B cell (primary cell): ENCODE measurements around the gene SMG9. TPM values are rescaled to one million over a fixed set of nuclear protein-coding genes. Genes with fewer than 3 reads are reported as not detected.
A peak's percentile ranks its signal among the peaks of the same experiment; 100 is the strongest.

Experiments used
- ATAC-seq: fragments of 200-7000 bp; cut with Tn5 transposase; one replicate; pipeline ENCODE4 v1.10.0; 2021; ENCODE audit warnings: low read depth, mild to moderate bottlenecking, moderate number of reproducible peaks, moderate library complexity
- CTCF ChIA-PET: fragments of 350-600 bp; sonication (Branson Sonifier 250); formaldehyde crosslinking; loops from one replicate; lab custom pipeline; 2021; ENCODE audit warnings: antibody characterized with exemption, inconsistent platforms; lab: Charles Lee
- POLR2A ChIA-PET: fragments of 350-600 bp; sonication (Branson Sonifier 250); formaldehyde crosslinking; loops from one replicate; lab custom pipeline; 2021; ENCODE audit warnings: antibody characterized with exemption; lab: Charles Lee
- DNase-seq: peaks from one replicate; pipeline ENCODE4 v3.0.0; 2013
- H2AFZ ChIP-seq: 2 replicates; pipeline ENCODE4 v1.6.1; 2012; ENCODE audit warnings: mild to moderate bottlenecking, low read depth, low read length; ENCODE audit not compliant: insufficient read depth, poor library complexity, severe bottlenecking
- H3K27ac ChIP-seq, 2 donors: 1 replicate in 1 of 2; 2 replicates in 1 of 2; pipeline ENCODE4 v1.5.1; 2012 to 2013; ENCODE audit warnings: low read length in 2 of 2, mild to moderate bottlenecking in 2 of 2, moderate library complexity in 1 of 2
- H3K27me3 ChIP-seq, 4 experiments: fragments of 200-600 bp in 1 of 4; sonication (generic) in 1 of 4; replicated peaks in 1 of 4; 1 replicate in 2 of 4; 2 replicates in 2 of 4; pipeline versions ENCODE4 v1.6.1 to v1.7.0; 2013 to 2016; ENCODE audit warnings: low read length in 3 of 4, mild to moderate bottlenecking in 2 of 4, mixed read lengths in 1 of 4, moderate library complexity in 1 of 4; ENCODE audit not compliant: insufficient read depth in 4 of 4, control insufficient read depth in 3 of 4; ENCODE audit errors: control extremely low read depth in 1 of 4
- H3K36me3 ChIP-seq, 2 experiments: replicated peaks in 1 of 2; 1 replicate in 1 of 2; 2 replicates in 1 of 2; pipeline versions ENCODE4 v1.6.1 to v1.7.1; 2013; ENCODE audit warnings: low read length in 1 of 2; ENCODE audit not compliant: insufficient read depth in 2 of 2, control insufficient read depth in 1 of 2; ENCODE audit errors: control extremely low read depth in 1 of 2, extremely low read depth in 1 of 2
- H3K4me1 ChIP-seq, 2 donors: fragments of 200-600 bp in 1 of 2; sonication (generic) in 1 of 2; 1 replicate in 1 of 2; 2 replicates in 1 of 2; pipeline versions ENCODE4 v1.5.1 to v1.6.1; 2013 to 2017; ENCODE audit warnings: low read length in 2 of 2; ENCODE audit not compliant: control insufficient read depth in 2 of 2, insufficient read depth in 2 of 2
- H3K4me2 ChIP-seq: replicated peaks from 2 replicates; pipeline ENCODE3; 2012; ENCODE audit warnings: mild to moderate bottlenecking, low read depth, low read length; ENCODE audit not compliant: poor library complexity, severe bottlenecking
- H3K4me3 ChIP-seq, 5 experiments: fragments of 200-600 bp in 1 of 5; sonication (generic) in 1 of 5; 1 replicate in 3 of 5; 2 replicates in 2 of 5; pipeline versions ENCODE4 v1.5.1 to v1.7.0; 2011 to 2016; ENCODE audit warnings: low read length in 4 of 5, mild to moderate bottlenecking in 4 of 5, low read depth in 2 of 5, control low read depth in 1 of 5, moderate library complexity in 1 of 5; ENCODE audit not compliant: insufficient read depth in 1 of 5; ENCODE audit errors: control extremely low read depth in 1 of 5, extremely low read depth in 1 of 5
- H3K79me2 ChIP-seq: fragments of 200-600 bp; sonication (generic); one replicate; pipeline ENCODE4 v1.6.0; 2016; ENCODE audit warnings: low read length; ENCODE audit not compliant: control insufficient read depth, insufficient read depth
- H3K9ac ChIP-seq: fragments of 200-600 bp; sonication (generic); 2 replicates; pipeline ENCODE4 v1.6.1; 2017; ENCODE audit warnings: mild to moderate bottlenecking, low read length, moderate library complexity
- H3K9me3 ChIP-seq, 3 donors: one replicate each; pipeline versions ENCODE4 v1.6.1 to v1.7.1; 2013; ENCODE audit warnings: low read length in 2 of 3; ENCODE audit not compliant: control insufficient read depth in 2 of 3, insufficient read depth in 1 of 3; ENCODE audit errors: control extremely low read depth in 1 of 3
- H4K20me1 ChIP-seq: 2 replicates; pipeline ENCODE4 v1.6.0; 2012; ENCODE audit warnings: mild to moderate bottlenecking, low read length; ENCODE audit not compliant: insufficient read depth, control insufficient read depth, poor library complexity, severe bottlenecking
- H3K27ac Mint-ChIP-seq: one replicate; pipeline ENCODE4 v1.8.0; 2021; ENCODE audit warnings: mixed read lengths
- H3K27me3 Mint-ChIP-seq: one replicate; pipeline ENCODE4 v1.8.0; 2021; ENCODE audit warnings: mixed read lengths
- H3K4me1 Mint-ChIP-seq: one replicate; pipeline ENCODE4 v1.8.0; 2021; ENCODE audit warnings: mixed read lengths
- H3K4me3 Mint-ChIP-seq: one replicate; pipeline ENCODE4 v1.8.0; 2021; ENCODE audit warnings: mixed read lengths
- H3K9me3 Mint-ChIP-seq: one replicate; pipeline ENCODE4 v1.8.0; 2022; ENCODE audit warnings: mixed read lengths; ENCODE audit not compliant: insufficient read depth
- CTCF ChIP-seq: fragments of 200-600 bp; IDR thresholded peaks from one replicate; pipeline ENCODE4 v1.8.0; 2022; ENCODE audit warnings: antibody characterized with exemption, mild to moderate bottlenecking
- EZH2 ChIP-seq: IDR thresholded peaks from 2 replicates; pipeline ENCODE4 v1.6.1; 2012; ENCODE audit warnings: borderline replicate concordance, low read depth, mild to moderate bottlenecking, moderate library complexity, low read length; ENCODE audit not compliant: insufficient read depth, poor library complexity, severe bottlenecking
- WGBS: methylation state at CpG from one replicate; pipeline ENCODE4 v1.1.5; 2013; ENCODE audit warnings: missing lambda C conversion rate; ENCODE audit not compliant: insufficient coverage; 5-methylcytosine and 5-hydroxymethylcytosine counted together
- intact Hi-C: fragments of 100-400 bp; cut with micrococcal nuclease; formaldehyde crosslinking; loops from one replicate; pipeline ENCODE4 v1.10.0; 2022
- polyA plus RNA-seq: library from polyadenylated mRNA; depleted of rRNA; stranded (reverse); fragments of >200 nt; gene quantifications from 2 replicates; pipeline ENCODE4 v1.2.3, GENCODE V29; 2012
- total RNA-seq, 2 donors: library from RNA; stranded (reverse); fragments of 120-200 nt in 1 of 2; gene quantifications; 1 replicate in 1 of 2; 2 replicates in 1 of 2; pipeline versions ENCODE4 v1.2.3 to v1.2.4, GENCODE V29; 2013 to 2022

Gene SMG9
- total and polyA plus RNA-seq, 2 donors (not counting 1 experiment from before 2014, with no cell fraction given), result 33.9 to 87.5 TPM

GRCh38 chr19:43779147-43779819, 24.5 kb upstream of the SMG9 start:
- Histone ChIP-seq H3K36me3 (peaks cover 0 to 13% of the 10 kb centered on the region in 2 experiments), H3K9ac (peak overlapping the region; percentile 78)
- H3K27me3 Mint-ChIP-seq, result no peaks in the 10 kb centered on the region

More at GRCh38 chr19:43779147-43779819, 24.5 kb upstream of the SMG9 start:
- intact Hi-C loops, result no loop called here
- no peaks in the 10 kb centered on the region for H3K9me3 ChIP-seq
- Mint-ChIP-seq H3K4me1 (peaks cover 90% of the 10 kb centered on the region), H3K4me3 (peak overlapping the region; percentile 81), H3K27ac (peak overlapping the region; percentile 93), H3K9me3 (no peaks in the 10 kb centered on the region)
- DNase-seq (no peak), ATAC-seq (no peak)
- POLR2A ChIA-PET, result interaction anchor here (1.2 to 9.3 kb wide), 3 partner anchors 13 to 26 kb away, joined by 7 to 89 read pairs (median 75); partner anchors contain the start of gene SMG9
- peak overlapping the region; percentile 29 for H2AFZ ChIP-seq
- peak overlapping the region; percentile 85 for H3K4me2 ChIP-seq
- H4K20me1 ChIP-seq, result peaks cover 31% of the 10 kb centered on the region
- H3K27ac ChIP-seq, result peak overlapping the region; percentile 73 to 85
- no peaks in the 10 kb centered on the region for H3K27me3 ChIP-seq
- 18% methylated on average over 16 of the region's 16 CpGs for WGBS
- peaks cover 71% of the 10 kb centered on the region for H3K79me2 ChIP-seq
- CTCF ChIA-PET, result interaction anchor here (0.8 to 11.3 kb wide), 7 partner anchors 11 to 259 kb away, joined by 3 to 237 read pairs (median 7); partner anchors contain the start of gene SMG9
- H3K4me1 ChIP-seq, result peaks cover 64 to 94% of the 10 kb centered on the region in 2 donors
- H3K4me3 ChIP-seq, result peak overlapping the region; percentile 9 to 74 (median 66)
- TF ChIP-seq EZH2 (no peak), CTCF (no peak)
